Fibroblast of peridontal ligament (primary cell): ENCODE data around the gene BPTF.
A peak's percentile ranks its signal among the peaks of the same experiment; 100 is the strongest.
"Not testable (repeated sequence)": the region's sequence is repeated elsewhere in the genome, so short reads cannot be mapped to it uniquely, and the experiment has no call there.

Source experiments
- DNase-seq: peaks from one replicate; pipeline ENCODE4 v3.0.0-alpha.2; 2010; ENCODE audit errors: extremely low read depth

The BPTF gene

DNA sequence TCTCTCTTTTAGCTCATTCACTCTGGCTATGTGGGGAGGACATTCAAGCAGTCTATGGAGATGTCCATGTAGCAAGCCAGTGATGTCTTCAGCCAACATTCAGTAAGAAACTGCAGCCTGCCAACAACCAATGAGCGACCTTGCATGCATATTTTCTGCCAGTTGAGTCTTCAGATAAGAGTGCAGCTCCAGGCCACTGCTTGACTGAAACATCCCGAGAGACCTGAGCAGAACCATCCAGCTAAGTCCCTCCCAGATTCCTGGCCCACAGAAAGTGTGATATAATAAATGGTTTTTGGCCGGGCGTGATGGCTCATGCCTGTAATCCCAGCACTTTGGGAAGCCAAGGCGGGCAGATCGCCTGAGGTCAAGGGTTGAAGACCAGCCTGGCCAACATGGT lies 181.5 kb downstream of the BPTF start:
- DNase-seq, result no peak

DNA sequence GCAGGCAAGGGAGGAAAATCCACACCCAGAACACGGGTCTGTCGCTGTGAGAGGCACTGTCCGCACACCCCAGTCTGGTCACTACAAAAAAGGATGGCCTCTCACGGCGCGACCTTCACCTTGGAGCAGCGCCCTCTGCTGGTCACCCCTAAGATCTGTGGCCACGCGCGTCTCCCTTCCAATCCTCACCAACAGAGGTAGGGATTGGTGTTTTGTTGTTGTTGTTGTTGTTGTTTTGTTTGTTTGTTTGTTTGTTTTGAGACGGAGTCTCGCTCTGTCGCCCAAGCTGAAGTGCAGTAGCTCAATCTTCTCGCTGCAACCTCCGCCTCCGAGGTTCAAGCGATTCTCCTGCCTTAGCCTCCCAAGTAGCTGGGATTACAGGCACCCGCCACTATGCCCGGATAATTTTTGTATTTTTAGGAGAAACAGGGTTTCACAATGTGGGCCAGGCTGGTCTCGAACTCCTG lies 185.9 kb downstream of the BPTF start:
- peak; percentile 13 for DNase-seq

DNA sequence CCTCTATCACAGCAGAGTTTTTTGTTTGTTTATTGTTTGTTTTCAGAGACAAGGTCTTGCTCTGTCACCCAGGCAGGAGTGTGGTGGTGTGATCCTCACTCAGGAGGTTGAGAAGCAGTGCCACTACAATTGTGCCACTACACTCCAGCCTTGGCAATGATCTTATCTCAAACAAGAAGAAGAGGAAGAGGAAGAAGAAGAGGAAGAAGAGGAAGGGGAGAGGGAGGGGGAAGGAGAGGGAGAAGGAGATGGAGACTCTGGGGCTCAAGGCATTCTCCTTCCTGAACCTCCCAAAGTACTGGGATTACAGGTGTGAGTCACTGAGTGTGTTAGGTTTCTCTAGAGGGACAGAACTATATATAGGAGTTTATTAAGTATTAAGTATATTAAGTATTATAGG lies 188.1 kb downstream of the BPTF start:
- no peak for DNase-seq

DNA sequence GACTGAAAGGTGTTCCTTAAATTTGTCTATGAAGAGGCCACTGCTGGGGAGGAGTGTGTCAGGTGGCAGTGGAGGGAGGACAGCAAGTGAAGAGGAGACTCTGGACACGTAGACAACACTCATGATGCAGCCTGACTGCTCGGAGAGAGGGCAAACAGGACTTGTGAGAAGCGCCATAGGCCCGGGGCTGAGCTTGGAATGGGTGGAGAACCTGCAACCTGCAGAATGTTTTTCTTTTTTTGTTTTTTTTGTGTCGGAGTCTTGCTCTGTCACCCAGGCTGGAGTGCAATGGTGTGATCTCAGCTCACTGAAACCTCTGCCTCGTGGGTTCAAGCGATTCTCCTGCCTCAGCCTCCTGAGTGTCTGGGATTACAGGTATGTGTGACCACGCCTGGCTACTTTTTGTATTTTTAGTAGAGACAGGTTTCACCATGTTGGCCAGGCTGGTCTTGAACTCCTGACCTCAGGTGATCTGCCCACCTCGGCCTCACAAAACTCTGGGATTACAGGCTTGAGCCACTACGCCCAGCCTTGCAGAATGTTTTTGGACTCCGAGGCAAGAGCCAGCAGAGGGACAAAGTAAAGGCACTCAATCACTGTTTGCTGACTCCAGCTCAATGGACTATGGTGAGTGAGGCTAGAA lies 189.9 kb downstream of the BPTF start:
- no peak for DNase-seq

DNA sequence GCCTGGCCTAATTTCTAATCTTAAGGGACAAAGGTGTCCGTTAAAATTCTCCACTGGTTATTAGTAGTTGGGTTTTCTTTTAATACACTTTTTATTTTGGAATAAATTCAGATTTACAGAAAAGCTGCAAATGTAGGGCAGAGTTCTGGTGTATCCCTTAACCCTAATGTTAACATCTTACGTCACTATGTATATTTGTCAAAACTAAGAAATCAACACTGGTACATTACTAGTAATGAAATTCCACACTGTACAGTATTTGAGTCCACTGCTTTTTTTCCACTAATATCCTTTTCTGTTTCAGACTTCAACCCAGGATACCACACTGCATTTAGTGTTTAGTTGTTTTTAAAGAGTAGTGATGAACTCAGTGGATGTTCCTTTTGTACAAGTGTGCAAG lies 191.5 kb downstream of the BPTF start:
- no peak for DNase-seq

DNA sequence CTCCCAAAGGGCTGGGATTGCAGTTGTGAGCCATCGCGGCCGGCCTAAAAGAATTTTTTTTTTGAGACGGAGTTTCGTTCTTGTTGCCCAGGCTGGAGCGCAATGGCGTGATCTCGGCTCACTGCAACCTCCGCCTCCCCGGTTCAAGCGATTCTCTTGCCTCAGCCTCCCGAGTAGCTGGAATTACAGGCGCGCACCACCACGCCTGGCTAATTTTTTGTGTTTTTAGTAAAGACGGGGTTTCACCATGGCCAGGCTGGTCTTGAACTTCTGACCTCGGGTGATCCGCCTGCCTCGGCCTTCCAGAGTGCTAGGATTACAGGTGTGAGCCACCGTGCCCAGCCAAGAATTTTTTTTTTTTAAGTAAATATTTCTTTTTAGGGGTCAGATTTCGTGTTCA lies 193.2 kb downstream of the BPTF start:
- not testable (repeated sequence) for DNase-seq

DNA sequence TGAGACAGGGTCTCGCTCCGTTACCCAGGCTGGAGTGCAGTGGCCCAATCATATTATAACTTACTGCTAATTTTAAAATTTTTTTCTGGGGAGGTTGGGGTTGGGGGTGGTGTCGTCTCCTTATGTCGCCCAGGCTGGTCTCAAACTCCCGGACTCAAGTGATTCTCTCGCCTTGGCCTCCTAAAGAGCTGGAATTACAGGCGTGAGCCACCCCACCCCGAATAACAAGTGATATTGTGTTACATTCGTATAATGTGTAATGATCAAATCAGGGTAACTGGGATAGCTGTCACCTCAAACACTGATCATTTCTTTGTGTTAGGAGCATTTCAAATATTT lies 194.0 kb downstream of the BPTF start:
- no peak for DNase-seq

DNA sequence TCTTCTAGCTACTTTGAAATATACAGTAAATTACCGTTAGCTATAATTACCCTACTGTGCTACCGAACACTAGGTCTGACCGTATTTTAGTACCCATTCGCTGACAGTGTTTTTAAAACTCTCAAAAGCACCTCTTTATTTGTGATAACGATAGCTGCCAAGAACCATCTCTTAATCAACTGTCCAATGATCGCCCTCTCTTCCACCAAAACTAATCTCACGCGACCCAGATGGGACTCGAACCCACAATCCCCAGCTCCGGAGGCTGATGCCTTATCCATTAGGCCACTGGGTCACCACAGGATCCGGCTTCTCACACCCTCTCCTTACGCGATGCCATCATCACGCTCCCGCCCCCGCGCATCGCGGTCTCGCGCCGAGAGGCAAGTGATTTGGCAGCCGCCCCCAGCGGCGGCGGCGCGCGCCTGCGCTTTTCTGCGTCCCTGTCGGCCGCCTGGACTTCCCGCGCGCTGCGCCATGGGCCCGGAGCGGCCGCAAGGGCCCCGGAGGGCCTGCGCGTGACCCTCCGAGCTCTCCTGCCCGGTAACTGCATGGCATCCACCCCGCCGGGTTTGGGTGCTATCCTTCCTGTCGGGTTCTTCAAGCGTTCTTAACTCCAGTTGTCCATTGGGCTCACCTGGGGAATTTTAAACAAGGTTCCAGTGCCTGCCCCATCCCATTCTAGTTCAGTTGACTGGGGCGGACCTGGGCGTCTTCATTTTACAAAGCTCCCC lies 194.5 kb downstream of the BPTF start:
- DNase-seq, result peak; percentile 97

DNA sequence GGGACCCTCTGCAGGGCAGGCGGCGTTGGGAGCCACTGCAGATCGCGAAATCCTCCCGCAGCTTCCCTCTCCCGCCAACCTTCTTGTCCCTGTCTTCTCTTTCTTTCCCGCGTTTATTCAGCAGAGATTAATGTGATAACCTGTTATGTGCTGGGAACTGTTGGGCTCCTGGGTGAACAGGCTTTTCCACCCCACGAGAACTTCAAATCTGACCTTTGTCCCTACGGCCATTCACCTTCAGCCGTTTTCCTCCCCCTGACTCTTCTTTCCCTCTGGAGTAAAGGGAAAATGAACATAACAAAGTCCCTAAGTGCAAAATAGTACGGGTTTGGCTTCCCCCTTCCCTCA lies 195.1 kb downstream of the BPTF start:
- no peak for DNase-seq

DNA sequence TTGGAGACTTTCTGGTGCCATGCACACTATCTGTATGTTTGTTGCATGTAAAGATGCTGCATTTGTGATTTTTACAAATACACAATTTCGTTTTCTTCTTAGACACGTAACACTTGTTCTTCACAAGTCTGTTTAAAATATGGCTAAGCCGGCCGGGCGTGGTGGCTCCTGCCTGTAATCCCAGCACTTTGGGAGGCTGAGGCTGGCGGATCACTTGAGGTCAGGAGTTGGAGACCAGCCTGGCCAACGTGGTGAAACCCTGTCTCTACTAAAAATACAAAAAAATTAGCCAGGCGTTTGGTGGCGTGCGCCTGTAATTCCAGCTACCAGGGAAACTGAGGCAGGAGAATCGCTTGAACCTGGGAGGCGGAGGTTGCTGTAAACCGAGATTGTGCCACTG lies 195.5 kb downstream of the BPTF start:
- DNase-seq, result not testable (repeated sequence)

DNA sequence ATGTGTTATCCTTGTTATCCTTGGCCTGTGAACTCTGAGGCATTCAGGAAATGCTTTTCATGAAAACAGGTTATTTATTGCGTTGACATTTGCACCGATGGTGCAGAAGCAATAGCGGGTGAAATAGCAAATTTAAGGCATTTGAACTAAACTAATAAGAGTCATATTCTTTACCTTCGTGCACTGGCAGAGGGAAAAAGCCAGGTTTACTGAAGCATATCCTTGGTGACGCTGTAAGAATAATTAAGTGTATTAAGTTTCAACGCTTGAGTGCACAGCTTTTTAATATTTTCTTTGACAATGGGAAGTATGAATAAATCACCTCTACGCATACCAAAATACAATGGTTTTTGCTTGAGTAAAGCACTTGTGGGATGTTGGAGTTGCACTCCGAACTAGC lies 196.7 kb downstream of the BPTF start:
- no peak for DNase-seq

DNA sequence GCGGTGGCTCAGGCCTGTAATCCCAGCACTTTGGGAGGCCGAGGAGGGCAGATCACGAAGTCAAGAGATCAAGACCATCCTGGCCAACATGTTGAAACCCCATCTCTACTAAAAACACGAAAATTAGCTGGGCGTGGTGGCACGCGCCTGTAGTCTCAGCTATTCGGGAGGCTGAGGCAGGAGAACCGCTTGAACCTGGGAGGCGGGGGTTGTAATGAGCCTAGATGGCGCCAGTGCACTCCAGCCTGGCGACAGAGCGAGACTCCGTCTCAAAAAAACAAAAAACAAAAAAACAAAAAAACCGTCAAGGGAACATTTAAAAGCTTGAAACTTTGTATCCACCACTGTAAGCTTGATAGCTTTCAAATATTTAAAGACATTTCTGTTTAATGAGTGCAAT lies 197.2 kb downstream of the BPTF start:
- DNase-seq, result not testable (repeated sequence)

DNA sequence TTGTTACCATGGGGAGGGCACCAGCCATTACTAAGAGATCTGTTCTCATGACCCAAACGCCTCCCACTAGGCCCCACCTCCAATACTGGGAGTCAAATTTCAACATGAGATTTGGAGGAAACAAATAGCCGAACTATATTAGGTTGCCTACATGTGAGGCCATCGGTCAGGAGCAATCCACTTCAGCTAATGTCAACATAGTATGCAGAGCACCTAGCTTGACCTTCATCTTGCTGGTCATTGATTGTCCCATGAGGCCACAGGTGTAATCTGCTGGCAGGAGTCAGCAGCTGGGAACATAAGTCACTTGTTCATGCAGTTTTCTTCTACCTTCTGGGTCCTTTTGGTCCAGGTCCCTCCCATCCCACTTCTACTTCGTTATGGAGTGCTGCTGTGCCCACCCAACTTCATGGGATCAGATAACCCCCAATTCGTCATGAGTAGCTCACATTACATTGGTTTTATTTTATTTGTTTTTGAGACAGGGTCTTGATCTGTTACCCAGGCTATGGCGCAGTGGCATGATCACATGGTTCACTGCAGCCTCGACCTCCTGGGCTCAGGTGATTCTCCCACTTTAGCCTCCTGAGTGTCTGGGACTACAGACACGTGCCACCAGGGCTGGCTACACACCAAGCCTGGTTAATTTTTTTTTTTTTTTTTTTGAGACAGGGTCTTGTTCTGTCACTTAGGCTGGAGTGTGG lies 204.4 kb downstream of the BPTF start:
- DNase-seq, result peak; percentile 13
